ENCODE measurements around the gene KCNQ2.

KCNQ2 gene

GRCh38 chr20:63417097-63417737 lies 55.2 kb downstream of the KCNQ2 start:
- DNase-seq (ENCODE audit: low read depth in 2 of 2): no peak

GRCh38 chr20:63416631-63417030 lies 55.8 kb downstream of the KCNQ2 start:
- no peak for DNase-seq (ENCODE audit: low read depth in 2 of 2)

DNA sequence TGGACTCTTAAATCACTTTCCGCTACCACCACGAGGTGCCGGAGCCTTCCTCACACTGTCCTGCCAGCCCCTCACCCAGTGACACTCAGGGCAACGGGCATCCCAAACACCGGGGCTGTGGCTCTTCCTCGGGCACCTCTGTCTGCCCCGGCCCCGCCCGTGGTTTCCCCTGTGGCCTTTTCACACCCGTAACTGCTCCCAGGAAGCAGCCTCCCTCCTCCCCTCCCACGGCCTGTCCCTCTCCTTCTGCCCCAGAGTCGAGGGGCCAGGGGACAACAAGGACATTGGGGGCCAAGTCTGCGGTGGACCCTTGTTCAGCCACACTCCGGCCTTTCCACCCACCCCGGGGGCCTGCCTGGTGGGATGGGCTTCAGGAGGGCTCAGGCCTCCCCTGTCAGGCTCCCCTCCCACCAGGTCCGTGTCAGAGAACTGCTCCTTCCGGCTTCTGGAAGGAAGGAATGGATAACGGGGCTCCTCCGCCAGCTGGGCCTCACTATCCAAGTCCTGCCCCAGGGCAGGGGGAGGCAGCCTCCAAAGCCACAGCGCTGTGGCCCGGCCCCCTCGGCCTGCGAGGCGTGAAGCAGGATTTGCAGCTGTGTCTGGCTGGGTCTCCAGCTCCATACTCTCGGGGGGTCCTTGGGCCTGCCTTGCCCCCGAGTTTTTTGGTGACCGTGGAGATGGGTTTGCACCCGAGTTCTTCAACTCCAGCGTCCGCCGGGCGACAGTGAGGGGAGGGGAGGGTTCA lies 56.6 kb downstream of the KCNQ2 start:
- no peak for DNase-seq (ENCODE audit: low read depth in 2 of 2)

GRCh38 chr20:63414720-63415430 lies 57.6 kb downstream of the KCNQ2 start:
- DNase-seq (ENCODE audit: low read depth in 2 of 2): no peak

DNA sequence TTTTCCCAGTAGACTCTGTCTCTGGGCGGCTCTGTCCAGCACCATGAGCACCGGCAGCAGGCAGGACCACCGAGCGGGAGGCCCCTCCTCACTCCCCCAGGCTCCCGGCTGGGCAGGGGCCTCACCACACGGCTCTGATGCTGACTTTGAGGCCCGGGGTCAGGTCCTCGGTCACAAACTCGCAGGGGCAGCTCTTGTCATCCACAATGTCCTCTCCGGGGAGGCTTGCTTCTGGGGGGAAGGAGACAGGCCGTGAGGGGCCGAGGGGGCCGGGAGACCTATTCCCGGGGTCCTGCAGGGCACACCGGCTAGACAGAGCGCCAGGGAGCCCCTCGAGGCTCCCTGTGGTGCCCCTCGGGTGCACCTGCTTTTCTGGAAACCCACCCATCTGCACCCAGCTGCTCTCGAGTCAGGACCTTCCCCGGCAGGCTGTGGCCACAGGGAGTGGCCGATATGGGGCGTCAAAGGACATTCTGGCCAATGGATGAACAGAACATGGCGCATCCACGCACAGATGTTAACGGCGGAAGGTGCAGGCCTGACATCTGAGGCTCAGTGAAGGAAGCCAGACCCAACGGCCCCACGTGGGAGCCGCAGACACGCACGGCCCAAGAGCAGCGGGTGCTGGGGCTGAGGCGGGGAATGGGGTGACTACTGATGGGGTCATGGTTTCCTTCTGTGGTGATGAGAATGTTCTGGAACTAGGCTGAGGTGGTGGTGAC lies 58.3 kb downstream of the KCNQ2 start:
- DNase-seq (ENCODE audit: low read depth in 2 of 2): no peak

DNA sequence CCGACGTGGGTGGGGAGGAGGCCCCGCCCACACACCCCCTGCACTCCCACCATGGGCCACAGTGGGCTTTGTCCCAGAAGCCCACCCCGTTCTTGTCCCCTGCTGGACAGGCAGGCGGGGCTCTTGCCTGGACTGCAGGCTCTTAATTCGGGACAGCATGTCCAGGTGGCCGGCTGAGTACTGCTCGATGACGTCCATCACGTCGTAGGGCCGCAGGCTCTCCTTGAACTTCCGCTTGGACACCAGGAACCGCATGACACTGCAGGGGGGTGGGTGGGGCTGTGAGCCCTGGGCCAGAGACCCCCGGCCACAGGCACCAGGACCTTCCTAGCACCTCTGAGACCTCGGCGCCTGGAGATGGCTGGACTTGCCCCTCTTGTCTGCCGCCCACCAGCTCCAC lies 59.1 kb downstream of the KCNQ2 start:
- DNase-seq (ENCODE audit: low read depth in 2 of 2): no peak

- DNase-seq (ENCODE audit: low read depth in 2 of 2): no peak
These were observed 59.6 kb downstream of the KCNQ2 start for GRCh38 chr20:63412889-63413288.

- DNase-seq (ENCODE audit: low read depth in 2 of 2): no peak
These were observed 60.4 kb downstream of the KCNQ2 start for GRCh38 chr20:63411898-63412631.

DNA sequence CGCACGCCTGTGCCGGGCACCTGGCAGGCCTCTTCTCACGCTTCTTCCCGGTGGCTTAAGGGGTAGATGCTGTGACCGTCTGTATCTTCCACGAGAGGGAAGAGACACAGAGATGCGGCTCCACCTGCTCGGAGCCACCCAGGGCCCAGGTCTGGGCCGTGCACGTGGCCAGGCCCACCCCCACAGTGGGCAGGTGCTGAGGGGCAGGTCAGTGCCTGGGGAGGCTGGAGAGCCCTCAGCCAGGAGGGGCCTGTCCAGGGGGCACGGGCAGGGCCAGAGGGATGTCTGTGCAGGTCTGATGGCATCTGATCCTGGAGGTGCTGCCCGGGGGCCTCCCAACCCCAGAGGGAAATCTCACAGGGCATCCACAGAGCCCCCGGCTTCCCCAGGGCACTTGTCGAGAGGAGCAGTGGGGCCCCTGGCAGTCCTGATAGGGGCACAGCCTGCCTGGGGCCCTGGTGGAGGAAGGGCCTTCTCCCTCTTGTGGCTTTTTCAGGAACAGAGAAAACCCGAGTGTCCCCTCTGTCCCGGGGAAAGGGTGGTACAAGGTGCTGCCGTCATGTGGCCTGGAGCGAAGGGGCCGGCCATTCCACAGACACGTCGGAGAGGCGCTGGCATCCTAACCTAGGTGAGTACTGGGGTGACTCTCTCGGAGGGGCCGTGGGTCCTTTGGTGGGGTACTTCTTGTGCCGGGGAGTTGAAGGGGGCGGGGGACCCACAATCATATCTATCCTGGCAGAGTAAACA lies 61.1 kb downstream of the KCNQ2 start:
- DNase-seq (ENCODE audit: low read depth in 2 of 2): no peak

GRCh38 chr20:63409834-63410435 lies 62.5 kb downstream of the KCNQ2 start:
- DNase-seq (ENCODE audit: low read depth in 2 of 2): no peak

DNA sequence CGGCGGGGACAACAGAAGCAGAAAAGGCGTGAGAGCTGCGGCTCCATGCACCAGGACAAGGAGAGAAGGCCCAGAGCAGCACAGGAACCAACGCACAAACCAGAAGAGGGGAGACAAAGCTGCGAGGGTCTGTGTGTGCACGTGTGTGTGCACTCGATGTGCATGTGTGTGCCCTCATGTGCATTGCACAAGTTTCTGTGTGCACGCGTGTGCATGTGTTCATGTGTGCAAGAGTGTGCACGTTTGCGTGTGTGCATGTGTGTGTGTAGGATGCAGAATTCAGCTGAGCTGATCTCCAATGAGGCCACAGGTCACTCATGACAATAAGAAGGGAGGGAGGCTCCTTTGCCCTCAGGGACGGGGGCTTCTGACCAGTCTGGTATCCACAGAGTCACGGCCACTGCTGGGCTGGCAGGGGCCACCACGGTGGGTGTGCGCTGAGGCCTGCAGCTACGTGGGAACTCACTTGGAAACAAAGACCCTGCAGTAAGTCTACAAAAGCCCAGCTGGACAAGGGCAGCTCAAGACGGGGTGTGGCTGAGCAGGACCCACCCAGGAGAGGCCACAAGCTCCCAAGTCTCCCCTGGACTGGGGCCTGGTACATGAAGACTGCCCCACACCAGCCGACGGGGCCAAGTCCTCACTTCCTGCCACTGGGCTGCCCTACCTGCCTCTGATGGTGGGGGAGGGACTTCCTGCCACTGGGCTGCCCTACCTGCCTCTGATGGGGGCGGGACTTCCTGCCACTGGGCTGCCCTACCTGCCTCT lies 63.2 kb downstream of the KCNQ2 start:
- no peak for DNase-seq (ENCODE audit: low read depth in 2 of 2)

DNA sequence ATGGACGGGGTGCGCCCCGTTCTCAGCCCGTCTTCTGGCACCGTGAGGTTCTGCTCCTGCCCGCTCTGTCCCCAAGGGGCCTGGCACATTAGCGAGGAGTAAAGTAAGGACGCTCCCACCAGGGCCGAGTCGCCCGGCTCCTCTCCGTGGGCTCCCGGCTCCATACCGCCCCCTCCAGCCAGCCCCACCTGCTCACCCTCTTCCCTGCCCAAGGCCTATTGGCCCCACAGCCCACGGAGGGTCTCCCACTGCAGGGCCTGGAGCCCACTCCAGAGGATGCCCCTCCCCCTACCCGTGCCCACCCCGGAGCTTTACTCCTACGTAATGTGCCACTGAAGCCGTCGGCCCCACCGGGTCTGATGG lies 63.8 kb downstream of the KCNQ2 start:
- no peak for DNase-seq (ENCODE audit: low read depth in 2 of 2)

DNA sequence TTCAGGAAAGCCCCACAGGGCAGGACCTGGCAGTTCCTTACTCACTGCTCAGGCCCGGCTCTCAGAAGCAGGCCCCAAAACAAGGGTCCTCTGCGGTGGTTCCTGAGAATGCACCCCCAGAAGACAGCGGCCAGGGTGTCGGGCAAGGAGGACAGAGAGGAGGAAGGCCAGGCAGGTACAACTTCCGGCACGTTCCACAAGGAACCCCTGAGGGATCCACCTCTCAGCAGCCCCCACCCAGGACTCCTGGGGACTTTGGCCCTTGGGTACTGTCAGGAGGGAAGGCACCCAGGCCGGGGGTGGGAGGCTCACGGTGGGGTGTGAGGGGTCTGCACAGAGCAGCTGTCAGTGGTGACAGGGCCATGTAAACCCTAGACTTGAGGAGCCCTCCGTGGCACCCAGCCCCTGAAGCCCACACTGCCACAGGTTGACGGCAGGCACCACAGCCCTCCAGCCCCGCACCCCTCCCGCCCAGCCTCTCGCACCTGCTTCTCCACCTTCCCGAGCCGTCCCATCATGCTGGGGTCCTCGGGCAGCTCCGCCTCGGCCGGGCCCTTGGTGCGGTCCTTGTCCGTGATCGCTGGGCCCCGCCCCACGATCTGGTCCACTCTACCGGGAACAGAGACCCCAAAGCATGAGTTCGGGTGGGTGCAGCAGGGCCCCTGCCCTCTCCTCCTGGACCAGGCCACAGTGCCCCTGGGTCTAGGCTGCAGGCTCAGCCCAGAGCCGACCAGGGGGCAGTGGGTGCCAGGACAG lies 64.3 kb downstream of the KCNQ2 start:
- DNase-seq (ENCODE audit: low read depth in 2 of 2): no peak

DNA sequence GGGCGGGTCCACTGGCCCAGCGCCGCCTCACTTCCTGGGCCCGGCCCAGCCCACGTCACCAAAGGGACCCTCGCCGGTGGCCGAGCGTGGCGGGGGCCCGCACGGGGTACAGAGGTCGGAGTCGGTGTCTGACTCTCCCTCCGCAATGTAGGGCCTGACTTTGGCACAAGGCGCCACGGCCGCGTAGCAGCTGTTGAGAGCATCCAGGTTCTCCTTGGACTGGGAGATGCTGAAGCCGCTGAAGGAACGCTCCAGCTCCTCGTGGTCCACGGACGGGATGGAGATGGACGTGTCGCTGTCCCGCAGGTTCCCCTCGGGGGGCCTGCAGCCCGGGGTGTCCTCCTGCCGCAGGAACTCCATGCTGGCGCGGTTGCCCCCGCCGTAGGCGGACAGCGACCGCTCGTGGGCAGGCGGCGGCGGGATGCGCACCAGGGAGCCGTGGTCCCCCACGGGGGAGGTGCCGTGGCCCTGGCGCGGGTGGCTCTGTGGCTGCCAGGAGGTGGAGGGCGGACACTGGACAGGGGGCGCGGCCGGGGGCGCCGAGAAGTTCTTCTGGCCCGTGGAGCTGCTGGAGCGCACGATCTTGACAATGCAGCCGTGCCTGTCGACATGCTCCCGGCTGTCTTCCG lies 65.7 kb downstream of the KCNQ2 start:
- no peak for DNase-seq (ENCODE audit: low read depth in 2 of 2)

- DNase-seq (ENCODE audit: low read depth in 2 of 2): no peak
These were observed 66.4 kb downstream of the KCNQ2 start for GRCh38 chr20:63406011-63406410.

GRCh38 chr20:63405102-63405730 lies 67.2 kb downstream of the KCNQ2 start:
- no peak for DNase-seq (ENCODE audit: low read depth in 2 of 2)

- DNase-seq (ENCODE audit: low read depth in 2 of 2): no peak
These were observed 68.0 kb downstream of the KCNQ2 start for GRCh38 chr20:63404129-63405085.

Data from stimulated activated CD8-positive, alpha-beta memory T cell treated with anti-CD3 and anti-CD28 coated beads, Interleukin-15, amount 100 ng/mL, for 48 hours (primary cell).